Esophagus squamous epithelium (tissue), 4 donors: ENCODE results near the gene TPM4.

Experiments used
- CTCF ChIP-seq, 6 experiments: fragments of 450-650 bp in 4 of 6; fragments of 200-600 bp in 2 of 6; sonication (generic) in 2 of 6; IDR thresholded peaks; one replicate each; pipeline ENCODE4 v1.5.1; 2016 to 2019; ENCODE audit warnings: antibody characterized with exemption in 6 of 6, mild to moderate bottlenecking in 4 of 6, moderate library complexity in 4 of 6
- POLR2A ChIP-seq, 4 donors: fragments of 450-650 bp; IDR thresholded peaks; one replicate each; pipeline ENCODE4 v1.6.1; 2017; ENCODE audit warnings: antibody characterized with exemption in 4 of 4, mild to moderate bottlenecking in 4 of 4, moderate library complexity in 3 of 4

GRCh38 chr19:16052353-16052752 lies 23.9 kb upstream of the TPM4 start:
- TF ChIP-seq CTCF (IDR thresholded peaks at IDR 0.05) (no peak), POLR2A (IDR thresholded peaks at IDR 0.05) (no peak)
